Neural cell (in vitro differentiated cells): ENCODE results near the gene P2RX4. TPM values are rescaled to one million over a fixed set of nuclear protein-coding genes. Genes with fewer than 3 reads are reported as not detected.

Experiments
- H2AFZ ChIP-seq: fragments of 200-600, 300-800 bp; sonication (generic), shearing (Covaris generic); 2 replicates; pipeline ENCODE4 v1.6.0; 2014; ENCODE audit warnings: low read depth, mild to moderate bottlenecking, antibody characterized with exemption, low read length, moderate library complexity
- H3F3A ChIP-seq: fragments of 200-600 bp; shearing (Covaris generic); 2 replicates; pipeline ENCODE4 v1.6.1; 2016; ENCODE audit warnings: mild to moderate bottlenecking, moderate library complexity, mixed read lengths, antibody characterized with exemption, low read length; ENCODE audit not compliant: insufficient read depth, poor library complexity, severe bottlenecking
- H3K27ac ChIP-seq: fragments of 200-600, 300-800 bp; sonication (generic), shearing (Covaris generic); 2 replicates; pipeline ENCODE4 v1.5.1; 2014; ENCODE audit warnings: mild to moderate bottlenecking, low read length, moderate library complexity
- H3K27me3 ChIP-seq: fragments of 300-800, 200-600 bp; sonication (generic), shearing (Covaris generic); 2 replicates; pipeline ENCODE4 v1.6.0; 2014; ENCODE audit warnings: mild to moderate bottlenecking, low read depth, low read length, moderate library complexity; ENCODE audit not compliant: insufficient read depth
- H3K36me3 ChIP-seq: fragments of 300-800, 200-600 bp; sonication (generic), shearing (Covaris generic); 2 replicates; pipeline ENCODE4 v1.5.1; 2014; ENCODE audit warnings: mild to moderate bottlenecking, antibody characterized with exemption, low read length, moderate library complexity; ENCODE audit not compliant: insufficient read depth
- H3K4me2 ChIP-seq: fragments of 300-800, 200-600 bp; sonication (generic), shearing (Covaris generic); 2 replicates; pipeline ENCODE4 v1.6.0; 2014; ENCODE audit warnings: mild to moderate bottlenecking, low read length
- H3K4me3 ChIP-seq: fragments of 300-800, 200-600 bp; sonication (generic), shearing (Covaris generic); 2 replicates; pipeline ENCODE4 v1.5.1; 2014; ENCODE audit warnings: mild to moderate bottlenecking, low read length, moderate library complexity
- H3K79me2 ChIP-seq: fragments of 200-600 bp; shearing (Covaris generic); replicated peaks from 2 replicates; pipeline ENCODE4 v1.6.0; 2014; ENCODE audit warnings: mild to moderate bottlenecking, low read length, moderate library complexity; ENCODE audit not compliant: insufficient read depth
- H3K9ac ChIP-seq: fragments of 300-800, 200-600 bp; sonication (generic), shearing (Covaris generic); 2 replicates; pipeline ENCODE4 v1.6.1; 2016; ENCODE audit warnings: mild to moderate bottlenecking, low read length, mixed read lengths
- H3K9me2 ChIP-seq: fragments of 200-600 bp; shearing (Covaris generic); 2 replicates; pipeline ENCODE4 v1.6.1; 2016; ENCODE audit warnings: mild to moderate bottlenecking, low read length, mixed read lengths; ENCODE audit not compliant: insufficient read depth
- H3K9me3 ChIP-seq: fragments of 200-600, 300-800 bp; sonication (generic), shearing (Covaris generic); 2 replicates; pipeline ENCODE4 v1.6.1; 2016; ENCODE audit warnings: mild to moderate bottlenecking, mixed run types, low read length, moderate library complexity, mixed read lengths
- H4K20me1 ChIP-seq: fragments of 200-600 bp; shearing (Covaris generic); 2 replicates; pipeline ENCODE4 v1.6.1; 2016; ENCODE audit warnings: mild to moderate bottlenecking, mixed run types; ENCODE audit not compliant: insufficient read depth
- CTCF ChIP-seq: fragments of 450-650 bp; IDR thresholded peaks from 2 replicates; pipeline ENCODE4 v1.5.1; 2014; ENCODE audit warnings: antibody characterized with exemption, mild to moderate bottlenecking, moderate library complexity; ENCODE audit not compliant: poor library complexity, severe bottlenecking
- EP300 ChIP-seq: fragments of 450-650 bp; conservative IDR thresholded peaks from 2 replicates; pipeline ENCODE4 v1.6.1; 2014; ENCODE audit warnings: antibody characterized with exemption, mild to moderate bottlenecking, moderate library complexity; ENCODE audit not compliant: poor library complexity, severe bottlenecking
- EZH2 ChIP-seq: fragments of 200-600, 300-800 bp; shearing (Covaris generic), sonication (generic); IDR thresholded peaks from 2 replicates; pipeline ENCODE4 v1.6.1; 2014; ENCODE audit warnings: antibody characterized with exemption, low read length, borderline replicate concordance, mild to moderate bottlenecking; ENCODE audit not compliant: insufficient read depth, poor library complexity, severe bottlenecking
- MXI1 ChIP-seq: fragments of 450-650 bp; conservative IDR thresholded peaks from 2 replicates; pipeline ENCODE4 v1.6.1; 2014; ENCODE audit warnings: antibody characterized with exemption, mild to moderate bottlenecking; ENCODE audit not compliant: poor library complexity, severe bottlenecking
- POLR2AphosphoS5 ChIP-seq: IDR thresholded peaks from 2 replicates; pipeline ENCODE4 v1.6.1; 2012
- RAD21 ChIP-seq: fragments of 450-650 bp; conservative IDR thresholded peaks from 2 replicates; pipeline ENCODE4 v1.6.1; 2014; ENCODE audit warnings: antibody characterized with exemption, mild to moderate bottlenecking, moderate library complexity
- REST ChIP-seq: IDR thresholded peaks from 2 replicates; pipeline ENCODE4 v1.6.1; 2012; ENCODE audit warnings: borderline replicate concordance
- SMC3 ChIP-seq: fragments of 450-650 bp; conservative IDR thresholded peaks from 2 replicates; pipeline ENCODE4 v1.6.1; 2014; ENCODE audit warnings: antibody characterized with exemption, mild to moderate bottlenecking, moderate library complexity; ENCODE audit not compliant: poor library complexity
- TAF1 ChIP-seq: IDR thresholded peaks from 2 replicates; pipeline ENCODE4 v1.6.1; 2012; ENCODE audit warnings: low read depth
- polyA plus RNA-seq: library from polyadenylated mRNA; depleted of rRNA; stranded (reverse); fragments of >200 nt; gene quantifications from 2 replicates; pipeline ENCODE4 v1.2.3, GENCODE V29; 2014

Gene P2RX4
- polyA plus RNA-seq, 1 donor from 2014 or later, result 5.8 TPM

GRCh38 chr12:121240062-121240420 is 30.1 kb downstream of the P2RX4 start:
- Histone ChIP-seq H3K9ac (no peak overlapping the region), H3K4me2 (no peak overlapping the region)

GRCh38 chr12:121240484-121241101 is 30.7 kb downstream of the P2RX4 start:
- no peaks in the 10 kb centered on the region for H3F3A ChIP-seq
- no peaks in the 10 kb centered on the region for H3K9me2 ChIP-seq
- H3K79me2 ChIP-seq, result no peaks in the 10 kb centered on the region
- no peaks in the 10 kb centered on the region for H3K36me3 ChIP-seq
- no peak overlapping the region for H3K9ac ChIP-seq
- no peak overlapping the region for H2AFZ ChIP-seq
- H3K27ac ChIP-seq, result no peak overlapping the region
- no peaks in the 10 kb centered on the region for H4K20me1 ChIP-seq
- no peaks in the 10 kb centered on the region for H3K9me3 ChIP-seq
- H3K27me3 ChIP-seq, result no peaks in the 10 kb centered on the region
- H3K4me2 ChIP-seq, result no peak overlapping the region
- no peak overlapping the region for H3K4me3 ChIP-seq
- TF ChIP-seq SMC3, result no peak
- no peak for TF ChIP-seq POLR2AphosphoS5
- no peak for TF ChIP-seq EZH2
- TF ChIP-seq TAF1, result no peak
- no peak for TF ChIP-seq RAD21
- no peak for TF ChIP-seq REST

More at GRCh38 chr12:121240062-121240420, 30.1 kb downstream of the P2RX4 start:
- Histone ChIP-seq H3K27me3 (no peaks in the 10 kb centered on the region), H2AFZ (no peak overlapping the region), H4K20me1 (no peaks in the 10 kb centered on the region), H3K27ac (no peak overlapping the region), H3F3A (no peaks in the 10 kb centered on the region), H3K4me3 (no peak overlapping the region), H3K9me2 (no peaks in the 10 kb centered on the region), H3K36me3 (no peaks in the 10 kb centered on the region), H3K9me3 (no peaks in the 10 kb centered on the region), H3K79me2 (no peaks in the 10 kb centered on the region)
- no peak for TF ChIP-seq POLR2AphosphoS5
- TF ChIP-seq EZH2, result no peak
- TF ChIP-seq MXI1, result no peak
- no peak for TF ChIP-seq EP300
- TF ChIP-seq CTCF, result no peak
- TF ChIP-seq TAF1, result no peak
- no peak for TF ChIP-seq RAD21
- TF ChIP-seq SMC3, result no peak
- TF ChIP-seq REST, result no peak
